ENCODE data around the gene TMEM132C.

DNA sequence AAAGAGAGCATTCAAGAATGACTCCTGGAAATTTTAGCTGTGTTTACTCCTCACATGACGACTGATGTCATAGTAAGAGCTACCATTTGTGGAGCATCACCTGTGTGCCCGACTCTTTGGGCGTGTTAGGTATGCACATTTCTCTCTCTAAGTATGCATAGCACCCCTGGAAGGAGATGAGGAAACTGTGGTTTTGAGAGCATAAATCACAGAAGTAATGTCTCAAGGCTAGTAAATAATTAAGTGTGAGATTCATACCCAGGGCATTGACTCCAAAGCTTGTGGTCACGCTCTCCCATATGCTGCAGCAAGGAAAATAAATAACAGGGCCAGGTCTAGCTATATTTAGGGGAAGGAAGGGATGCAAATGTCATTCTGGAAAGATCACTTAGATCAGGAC, 340.7 kb downstream of the TMEM132C start:
- TF ChIP-seq CTCF (conservative IDR thresholded peaks at IDR 0.05; ENCODE audit: low read depth, low read length) (no peak), EZH2 (IDR thresholded peaks at IDR 0.05; ENCODE audit: low read length, unreplicated experiment) (no peak), EZH2phosphoT487 (IDR thresholded peaks at IDR 0.05; ENCODE audit: borderline replicate concordance, low read length) (no peak)
